NB4 (cell line): ENCODE data around the gene PTGES2.

ENCODE experiments used
- POLR2A ChIP-seq: IDR thresholded peaks from 2 replicates; pipeline ENCODE4 v1.6.1; 2011; ENCODE audit warnings: mild to moderate bottlenecking; ENCODE audit not compliant: insufficient read length; ENCODE audit errors: extremely low read depth
- TF ChIP-seq, protein P1 (sequence below): IDR thresholded peaks from one replicate; pipeline ENCODE4 v1.5.1; 2012; ENCODE audit warnings: low read depth, low read length

DNA sequence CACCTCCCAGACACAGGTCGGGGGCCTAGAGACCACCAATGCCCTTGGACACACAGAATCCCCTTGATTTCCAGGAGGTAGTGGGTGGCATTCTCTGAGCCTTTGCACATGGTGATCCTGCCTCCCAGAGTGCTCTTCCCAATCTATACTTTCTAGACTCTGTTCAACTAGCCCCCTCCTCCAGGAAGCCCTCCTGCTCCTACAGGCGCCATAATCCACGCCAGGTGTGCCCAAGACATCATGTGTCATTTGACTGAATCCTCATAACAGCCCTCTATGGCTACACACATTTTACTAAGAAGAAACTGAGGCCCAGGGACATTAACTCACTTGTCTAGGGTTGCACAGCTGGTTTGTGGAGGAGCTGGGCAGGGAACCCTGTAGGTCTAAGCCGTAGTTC lies 39.7 kb upstream of the PTGES2 start:
- TF ChIP-seq, protein P1, sequence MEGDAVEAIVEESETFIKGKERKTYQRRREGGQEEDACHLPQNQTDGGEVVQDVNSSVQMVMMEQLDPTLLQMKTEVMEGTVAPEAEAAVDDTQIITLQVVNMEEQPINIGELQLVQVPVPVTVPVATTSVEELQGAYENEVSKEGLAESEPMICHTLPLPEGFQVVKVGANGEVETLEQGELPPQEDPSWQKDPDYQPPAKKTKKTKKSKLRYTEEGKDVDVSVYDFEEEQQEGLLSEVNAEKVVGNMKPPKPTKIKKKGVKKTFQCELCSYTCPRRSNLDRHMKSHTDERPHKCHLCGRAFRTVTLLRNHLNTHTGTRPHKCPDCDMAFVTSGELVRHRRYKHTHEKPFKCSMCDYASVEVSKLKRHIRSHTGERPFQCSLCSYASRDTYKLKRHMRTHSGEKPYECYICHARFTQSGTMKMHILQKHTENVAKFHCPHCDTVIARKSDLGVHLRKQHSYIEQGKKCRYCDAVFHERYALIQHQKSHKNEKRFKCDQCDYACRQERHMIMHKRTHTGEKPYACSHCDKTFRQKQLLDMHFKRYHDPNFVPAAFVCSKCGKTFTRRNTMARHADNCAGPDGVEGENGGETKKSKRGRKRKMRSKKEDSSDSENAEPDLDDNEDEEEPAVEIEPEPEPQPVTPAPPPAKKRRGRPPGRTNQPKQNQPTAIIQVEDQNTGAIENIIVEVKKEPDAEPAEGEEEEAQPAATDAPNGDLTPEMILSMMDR, result no peak
- TF ChIP-seq POLR2A, result no peak
